Ureter (tissue), 1 donor: ENCODE measurements around the gene PATL1. TPM values are rescaled to one million over a fixed set of nuclear protein-coding genes. Genes with fewer than 3 reads are reported as not detected.
"Not testable (repeated sequence)": the region's sequence is repeated elsewhere in the genome, so short reads cannot be mapped to it uniquely, and the experiment has no call there.

ENCODE experiments used
- DNase-seq: peaks from one replicate; pipeline ENCODE4 v3.0.0-alpha.2; 2020; ENCODE audit warnings: low spot score
- total RNA-seq: library from RNA; stranded (reverse); gene quantifications from one replicate; pipeline ENCODE4 v1.2.4, GENCODE V29; 2023
- donor health status: DM: yes; HTN: yes; CAD: no.

Gene PATL1
- total RNA-seq, 1 donor from 2014 or later = 38.1 TPM

- DNase-seq = no peak
Measured at GRCh38 chr11:59673291-59673690, 4.5 kb upstream of the PATL1 start.

- DNase-seq = no peak
Measured at GRCh38 chr11:59671471-59671870, 2.6 kb upstream of the PATL1 start.

GRCh38 chr11:59669611-59670009 lies 773 bp upstream of the PATL1 start:
- peak; percentile 57 for DNase-seq

GRCh38 chr11:59668188-59668949 lies 468 bp downstream of the PATL1 start:
- peak; percentile 69 for DNase-seq

- no peak for DNase-seq
Measured at GRCh38 chr11:59667812-59668187, 1.0 kb downstream of the PATL1 start.

- no peak for DNase-seq
Measured at GRCh38 chr11:59666969-59667368, 1.9 kb downstream of the PATL1 start.

GRCh38 chr11:59660621-59661020 lies 8.2 kb downstream of the PATL1 start:
- no peak for DNase-seq

GRCh38 chr11:59659981-59660380 lies 8.9 kb downstream of the PATL1 start:
- DNase-seq = no peak

- no peak for DNase-seq
Measured at GRCh38 chr11:59658036-59658435, 10.8 kb downstream of the PATL1 start.

GRCh38 chr11:59654893-59655292 lies 13.9 kb downstream of the PATL1 start:
- DNase-seq = no peak

GRCh38 chr11:59647245-59647980 lies 21.4 kb downstream of the PATL1 start:
- DNase-seq = no peak

- DNase-seq = no peak
Measured at GRCh38 chr11:59644528-59644927, 24.3 kb downstream of the PATL1 start.

GRCh38 chr11:59643390-59643789 lies 25.4 kb downstream of the PATL1 start:
- no peak for DNase-seq

- no peak for DNase-seq
Measured at GRCh38 chr11:59641156-59641555, 27.7 kb downstream of the PATL1 start.

GRCh38 chr11:59630493-59630892 lies 38.3 kb downstream of the PATL1 start:
- DNase-seq = no peak

- DNase-seq = no peak
Measured at GRCh38 chr11:59629996-59630395, 38.8 kb downstream of the PATL1 start.

GRCh38 chr11:59626969-59627368 lies 41.9 kb downstream of the PATL1 start:
- DNase-seq = not testable (repeated sequence)

GRCh38 chr11:59625703-59626102 lies 43.1 kb downstream of the PATL1 start:
- no peak for DNase-seq

- DNase-seq = no peak
Measured at GRCh38 chr11:59617876-59618275, 51.0 kb downstream of the PATL1 start.

- DNase-seq = no peak
Measured at GRCh38 chr11:59616396-59616982, 52.3 kb downstream of the PATL1 start.

GRCh38 chr11:59615637-59616395 lies 53.0 kb downstream of the PATL1 start, which contains the start of gene OSBP:
TSS of gene OSBP (minus strand) at chr11:59615774. CDS start at chr11:59615664, 110 bp downstream.
- peak; percentile 100 for DNase-seq

- peak; percentile 73 for DNase-seq
Measured at GRCh38 chr11:59615120-59615636, 53.7 kb downstream of the PATL1 start.
